ENCODE results near the gene NCR2. TPM values are rescaled to one million over a fixed set of nuclear protein-coding genes. Genes with fewer than 3 reads are reported as not detected.

Gene NCR2
- total and polyA plus RNA-seq, 9 of the 15 experiments (the other 6 are each of a cell fraction or from before 2014, with no cell fraction given): not detected

- no peak for TF ChIP-seq RREB1 (CRISPR knock-in tag; IDR thresholded peaks at IDR 0.05)
Measured at GRCh38 chr6:41375598-41376151, 40.3 kb downstream of the NCR2 start (continued).

GRCh38 chr6:41376176-41376575 is 40.8 kb downstream of the NCR2 start:
- H3K9ac ChIP-seq (ENCODE audit: insufficient read depth in 1 of 2, low read depth in 2 of 2, low read length in 2 of 2): no peak overlapping the region
- ChIA-PET CTCF (ENCODE audit: low intra/inter-chr PET ratio) (no interaction called here), POLR2A (interaction anchor here (0.7 kb wide), 1 partner anchor 1721 kb away, joined by 4 read pairs; no protein-coding TSS in a partner anchor)
- H3K27ac ChIP-seq (ENCODE audit: extremely low read depth, low read depth, low read length): no peak overlapping the region
- H3K9me3 ChIP-seq (replicated peaks; ENCODE audit: control insufficient read depth, insufficient read depth, low read depth, low read length): no peaks in the 10 kb centered on the region
- 0% methylated on average over 5 of the region's 5 CpGs for WGBS (ENCODE audit: insufficient coverage, low coverage, missing lambda C conversion rate)
- no peak for DNase-seq (ENCODE audit: extremely low read depth in 1 of 4, low spot score in 3 of 4)
- H3K4me1 ChIP-seq (replicated peaks in 1 of 2; ENCODE audit: control insufficient read depth in 2 of 2, insufficient read depth in 2 of 2, low read length in 2 of 2): peaks cover 0 to 26% of the 10 kb centered on the region in 2 experiments; a peak in 2 of 5 replicates
- no peaks in the 10 kb centered on the region for H4K20me1 ChIP-seq (replicated peaks; ENCODE audit: control insufficient read depth, insufficient read depth, low read length)
- H2AFZ ChIP-seq (ENCODE audit: low read depth, low read length): no peak overlapping the region
- H3K4me3 ChIP-seq: no peak overlapping the region
- no peaks in the 10 kb centered on the region for H3K79me2 ChIP-seq (ENCODE audit: control insufficient read depth, insufficient read depth, low read length)
- intact Hi-C loops (cut with micrococcal nuclease) (no loop called here), in situ Hi-C loops (cut with MboI) (no loop called here)
- no TSS peak for BruUV-seq (replicated peaks)
- FAIRE-seq: no peak
- H3K36me3 ChIP-seq (ENCODE audit: control insufficient read depth, insufficient read depth, low read length): no peaks in the 10 kb centered on the region
- peaks cover 34 to 57% of the 10 kb centered on the region in 2 experiments for H3K27me3 ChIP-seq (ENCODE audit: control insufficient read depth in 2 of 2, insufficient read depth in 2 of 2, low read length in 2 of 2)
- ATAC-seq: no peak
- TF ChIP-seq U2AF1 (optimal IDR thresholded peaks at IDR 0.05; ENCODE audit: low read depth, low read length) (no peak), CHCHD3 (CRISPR knock-in tag; IDR thresholded peaks at IDR 0.05) (no peak), ZNF239 (CRISPR knock-in tag; IDR thresholded peaks at IDR 0.05) (no peak), ZSCAN32 (CRISPR knock-in tag; IDR thresholded peaks at IDR 0.05) (no peak)
- H3K4me2 ChIP-seq (ENCODE audit: insufficient read depth, low read length): no peak overlapping the region
- H3K9me1 ChIP-seq (ENCODE audit: control insufficient read depth, insufficient read depth, low read length): no peaks in the 10 kb centered on the region
